HEK293 (cell line): Measurements from ENCODE around the gene ITGB5.
A peak's percentile ranks its signal among the peaks of the same experiment; 100 is the strongest.

Experiments
- GLI2 ChIP-seq: fragments of 450-650 bp; formaldehyde crosslinking; IDR thresholded peaks from 2 replicates; pipeline ENCODE4; 2017; ENCODE audit warnings: missing biosample characterization, missing genetic modification characterization, low read depth, borderline replicate concordance
- GLI4 ChIP-seq: fragments of 450-650 bp; formaldehyde crosslinking; IDR thresholded peaks from 2 replicates; pipeline ENCODE4 v1.5.1; 2016; ENCODE audit warnings: missing biosample characterization, missing genetic modification characterization
- IKZF3 ChIP-seq: fragments of 450-650 bp; IDR thresholded peaks from 2 replicates; pipeline ENCODE4 v1.5.0; 2018; ENCODE audit warnings: missing biosample characterization, mild to moderate bottlenecking, missing genetic modification characterization, moderate library complexity
- OVOL3 ChIP-seq: fragments of 450-650 bp; formaldehyde crosslinking; IDR thresholded peaks from 2 replicates; pipeline ENCODE4 v1.5.1; 2016; ENCODE audit warnings: missing biosample characterization, missing genetic modification characterization
- RBAK ChIP-seq: fragments of 450-650 bp; formaldehyde crosslinking; IDR thresholded peaks from 2 replicates; pipeline ENCODE4 v1.5.1; 2016; ENCODE audit warnings: missing biosample characterization, missing genetic modification characterization
- ZBTB21 ChIP-seq: fragments of 450-650 bp; formaldehyde crosslinking; IDR thresholded peaks from 2 replicates; pipeline ENCODE4 v1.5.1; 2017; ENCODE audit warnings: missing biosample characterization, missing genetic modification characterization
- ZFHX2 ChIP-seq: fragments of 450-650 bp; formaldehyde crosslinking; conservative IDR thresholded peaks from 2 replicates; pipeline ENCODE4 v1.5.1; 2016; ENCODE audit warnings: missing biosample characterization, missing genetic modification characterization
- ZNF114 ChIP-seq: fragments of 450-650 bp; formaldehyde crosslinking; IDR thresholded peaks from 2 replicates; pipeline ENCODE4 v1.5.0; 2017; ENCODE audit warnings: missing biosample characterization, missing genetic modification characterization
- ZNF132 ChIP-seq: fragments of 450-650 bp; formaldehyde crosslinking; IDR thresholded peaks from 2 replicates; pipeline ENCODE4 v1.5.1; 2017; ENCODE audit warnings: missing biosample characterization, missing genetic modification characterization, borderline replicate concordance
- ZNF133 ChIP-seq: fragments of 450-650 bp; formaldehyde crosslinking; IDR thresholded peaks from 2 replicates; pipeline ENCODE4 v1.5.1; 2016; ENCODE audit warnings: missing biosample characterization, missing genetic modification characterization
- ZNF16 ChIP-seq: fragments of 450-650 bp; formaldehyde crosslinking; IDR thresholded peaks from 2 replicates; pipeline ENCODE4 v1.5.1; 2016; ENCODE audit warnings: low read depth, missing biosample characterization, missing genetic modification characterization
- ZNF175 ChIP-seq: fragments of 450-650 bp; formaldehyde crosslinking; IDR thresholded peaks from 2 replicates; pipeline ENCODE4 v1.5.1; 2016; ENCODE audit warnings: missing biosample characterization, missing genetic modification characterization
- ZNF184 ChIP-seq: fragments of 450-650 bp; IDR thresholded peaks from 2 replicates; pipeline ENCODE4 v1.5.1; 2018; ENCODE audit warnings: missing biosample characterization, mild to moderate bottlenecking, missing genetic modification characterization
- ZNF239 ChIP-seq: fragments of 450-650 bp; formaldehyde crosslinking; IDR thresholded peaks from 2 replicates; pipeline ENCODE4 v1.5.1; 2016; ENCODE audit warnings: missing biosample characterization, missing genetic modification characterization
- ZNF292 ChIP-seq: fragments of 450-650 bp; formaldehyde crosslinking; IDR thresholded peaks from 2 replicates; pipeline ENCODE4 v1.5.1; 2016; ENCODE audit warnings: low read depth, missing biosample characterization, missing genetic modification characterization, borderline replicate concordance
- ZNF302 ChIP-seq: fragments of 450-650 bp; formaldehyde crosslinking; IDR thresholded peaks from 2 replicates; pipeline ENCODE4 v1.5.1; 2016; ENCODE audit warnings: missing biosample characterization, missing genetic modification characterization, low read depth
- ZNF394 ChIP-seq: fragments of 450-650 bp; formaldehyde crosslinking; IDR thresholded peaks from 2 replicates; pipeline ENCODE4 v1.5.1; 2016; ENCODE audit warnings: missing biosample characterization, missing genetic modification characterization, mild to moderate bottlenecking, moderate library complexity, borderline replicate concordance
- ZNF398 ChIP-seq: fragments of 450-650 bp; formaldehyde crosslinking; IDR thresholded peaks from 2 replicates; pipeline ENCODE4 v1.5.1; 2017; ENCODE audit warnings: missing biosample characterization, missing genetic modification characterization
- ZNF416 ChIP-seq: fragments of 450-650 bp; formaldehyde crosslinking; IDR thresholded peaks from 2 replicates; pipeline ENCODE4 v1.5.1; 2016; ENCODE audit warnings: missing biosample characterization, missing genetic modification characterization
- ZNF513 ChIP-seq: fragments of 450-650 bp; IDR thresholded peaks from 2 replicates; pipeline ENCODE4 v1.5.1; 2018; ENCODE audit warnings: missing biosample characterization, missing genetic modification characterization
- ZNF560 ChIP-seq: fragments of 450-650 bp; formaldehyde crosslinking; IDR thresholded peaks from 2 replicates; pipeline ENCODE4 v1.5.1; 2017; ENCODE audit warnings: missing biosample characterization, missing genetic modification characterization, borderline replicate concordance
- ZNF561 ChIP-seq: fragments of 450-650 bp; IDR thresholded peaks from 2 replicates; pipeline ENCODE4 v1.5.1; 2018; ENCODE audit warnings: missing biosample characterization, missing genetic modification characterization, borderline replicate concordance
- ZNF596 ChIP-seq: fragments of 450-650 bp; IDR thresholded peaks from 2 replicates; pipeline ENCODE4 v1.5.0; 2018; ENCODE audit warnings: missing biosample characterization, mild to moderate bottlenecking, missing genetic modification characterization, moderate library complexity
- ZNF623 ChIP-seq: fragments of 450-650 bp; formaldehyde crosslinking; IDR thresholded peaks from 2 replicates; pipeline ENCODE4 v1.5.1; 2016; ENCODE audit warnings: missing biosample characterization, missing genetic modification characterization
- ZNF639 ChIP-seq: fragments of 450-650 bp; formaldehyde crosslinking; IDR thresholded peaks from 2 replicates; pipeline ENCODE4 v1.5.1; 2016; ENCODE audit warnings: missing biosample characterization, missing genetic modification characterization
- ZNF76 ChIP-seq: fragments of 450-650 bp; formaldehyde crosslinking; IDR thresholded peaks from 2 replicates; pipeline ENCODE4; 2016; ENCODE audit warnings: low read depth, missing biosample characterization, missing genetic modification characterization, borderline replicate concordance
- ZNF791 ChIP-seq: fragments of 450-650 bp; formaldehyde crosslinking; IDR thresholded peaks from 2 replicates; pipeline ENCODE4 v1.5.1; 2016; ENCODE audit warnings: missing biosample characterization, missing genetic modification characterization
- ZSCAN23 ChIP-seq: fragments of 450-650 bp; formaldehyde crosslinking; IDR thresholded peaks from 2 replicates; pipeline ENCODE4 v1.5.1; 2016; ENCODE audit warnings: missing biosample characterization, missing genetic modification characterization
- ZXDB ChIP-seq: fragments of 450-650 bp; formaldehyde crosslinking; IDR thresholded peaks from 2 replicates; pipeline ENCODE4 v1.5.1; 2016; ENCODE audit warnings: missing biosample characterization, missing genetic modification characterization
- TF ChIP-seq, protein P1 (sequence below): fragments of 450-650 bp; formaldehyde crosslinking; IDR thresholded peaks from 2 replicates; pipeline ENCODE4 v1.5.1; 2016; ENCODE audit warnings: missing biosample characterization, missing genetic modification characterization
- TF ChIP-seq, protein P2 (sequence below): fragments of 450-650 bp; formaldehyde crosslinking; IDR thresholded peaks from 2 replicates; pipeline ENCODE4 v1.5.1; 2017; ENCODE audit warnings: missing biosample characterization, missing genetic modification characterization
- TF ChIP-seq, protein P3 (sequence below): fragments of 450-650 bp; formaldehyde crosslinking; IDR thresholded peaks from 2 replicates; pipeline ENCODE4 v1.5.1; 2016; ENCODE audit warnings: missing biosample characterization, missing genetic modification characterization

Gene ITGB5

DNA sequence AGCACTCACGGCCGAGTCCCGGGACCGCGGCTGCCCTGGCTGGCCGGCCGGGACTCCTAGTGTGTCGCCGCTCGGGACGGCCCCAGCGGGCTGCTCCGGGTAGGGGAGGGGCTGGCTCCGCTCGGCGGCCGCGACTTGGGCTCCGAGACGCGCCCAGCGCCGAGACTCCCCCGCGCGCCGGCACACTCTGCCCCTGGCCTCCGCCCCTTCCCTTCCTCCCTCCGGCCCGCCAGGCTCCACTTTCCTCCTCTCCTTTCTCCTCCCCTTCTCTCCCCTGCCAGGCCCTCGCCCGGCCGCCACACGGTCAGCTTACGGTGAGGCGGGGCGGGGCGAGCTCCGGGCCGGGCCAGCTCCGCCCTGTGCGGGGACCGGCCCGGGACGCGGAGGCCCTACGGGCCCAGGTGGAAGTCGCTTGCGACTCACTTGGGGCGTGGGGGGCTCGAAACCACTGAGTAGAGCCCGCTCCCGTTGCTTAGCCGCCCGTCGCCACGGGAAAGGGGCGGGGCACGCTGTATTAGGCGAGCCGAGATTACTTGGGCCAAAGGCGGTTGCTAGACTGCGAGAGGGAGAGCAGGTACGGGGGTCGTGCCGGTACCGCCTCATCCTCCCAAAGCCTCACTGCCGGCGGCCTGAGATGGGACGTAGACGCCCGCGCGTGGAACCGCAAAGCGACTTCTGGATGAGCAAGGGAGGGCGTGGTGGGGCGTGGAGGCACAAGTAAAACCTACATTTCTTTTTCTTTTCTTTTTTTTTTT lies at the start of gene ITGB5 (continued):
- TF ChIP-seq ZNF561 (peak; percentile 89), ZNF16 (tag by site-specific recombination) (no peak), ZNF791 (tag by site-specific recombination) (no peak), ZNF398 (tag by site-specific recombination) (peak; percentile 81), ZNF133 (no peak), GLI2 (tag by site-specific recombination) (no peak), ZNF513 (no peak), RBAK (tag by site-specific recombination) (no peak), ZNF76 (tag by site-specific recombination) (peak; percentile 59; the same call in 1 of the 2 replicates), GLI4 (tag by site-specific recombination) (no peak), ZNF623 (tag by site-specific recombination) (no peak), ZXDB (tag by site-specific recombination) (peak; percentile 74), ZNF175 (no peak), ZNF302 (tag by site-specific recombination) (no peak), OVOL3 (tag by site-specific recombination) (no peak), ZNF114 (no peak), ZNF132 (tag by site-specific recombination) (no peak), ZNF416 (no peak), ZNF596 (no peak), ZFHX2 (tag by site-specific recombination) (peak; percentile 31; the same call in 1 of the 2 replicates), ZNF239 (no peak), ZSCAN23 (no peak), ZNF184 (tag by site-specific recombination) (no peak), ZNF560 (tag by site-specific recombination) (no peak), ZNF292 (tag by site-specific recombination) (no peak), ZNF394 (tag by site-specific recombination) (peak; percentile 49; the same call in 1 of the 2 replicates), IKZF3 (tag by site-specific recombination) (no peak), ZBTB21 (no peak), ZNF639 (no peak)
- TF ChIP-seq, protein P1, sequence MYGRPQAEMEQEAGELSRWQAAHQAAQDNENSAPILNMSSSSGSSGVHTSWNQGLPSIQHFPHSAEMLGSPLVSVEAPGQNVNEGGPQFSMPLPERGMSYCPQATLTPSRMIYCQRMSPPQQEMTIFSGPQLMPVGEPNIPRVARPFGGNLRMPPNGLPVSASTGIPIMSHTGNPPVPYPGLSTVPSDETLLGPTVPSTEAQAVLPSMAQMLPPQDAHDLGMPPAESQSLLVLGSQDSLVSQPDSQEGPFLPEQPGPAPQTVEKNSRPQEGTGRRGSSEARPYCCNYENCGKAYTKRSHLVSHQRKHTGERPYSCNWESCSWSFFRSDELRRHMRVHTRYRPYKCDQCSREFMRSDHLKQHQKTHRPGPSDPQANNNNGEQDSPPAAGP (tag by site-specific recombination), result peak; percentile 66; the same call in 1 of the 2 replicates
- TF ChIP-seq, protein P2, sequence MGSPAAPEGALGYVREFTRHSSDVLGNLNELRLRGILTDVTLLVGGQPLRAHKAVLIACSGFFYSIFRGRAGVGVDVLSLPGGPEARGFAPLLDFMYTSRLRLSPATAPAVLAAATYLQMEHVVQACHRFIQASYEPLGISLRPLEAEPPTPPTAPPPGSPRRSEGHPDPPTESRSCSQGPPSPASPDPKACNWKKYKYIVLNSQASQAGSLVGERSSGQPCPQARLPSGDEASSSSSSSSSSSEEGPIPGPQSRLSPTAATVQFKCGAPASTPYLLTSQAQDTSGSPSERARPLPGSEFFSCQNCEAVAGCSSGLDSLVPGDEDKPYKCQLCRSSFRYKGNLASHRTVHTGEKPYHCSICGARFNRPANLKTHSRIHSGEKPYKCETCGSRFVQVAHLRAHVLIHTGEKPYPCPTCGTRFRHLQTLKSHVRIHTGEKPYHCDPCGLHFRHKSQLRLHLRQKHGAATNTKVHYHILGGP (tag by site-specific recombination), result no peak
- TF ChIP-seq, protein P3, sequence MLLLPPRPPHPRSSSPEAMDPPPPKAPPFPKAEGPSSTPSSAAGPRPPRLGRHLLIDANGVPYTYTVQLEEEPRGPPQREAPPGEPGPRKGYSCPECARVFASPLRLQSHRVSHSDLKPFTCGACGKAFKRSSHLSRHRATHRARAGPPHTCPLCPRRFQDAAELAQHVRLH (tag by site-specific recombination), result no peak
